ENCODE measurements around the gene TRIM44. TPM values are rescaled to one million over a fixed set of nuclear protein-coding genes. Genes with fewer than 3 reads are reported as not detected.

Gene TRIM44
- total RNA-seq, 1 donor from 2014 or later: 53.3 TPM

- Mint-ChIP-seq H3K4me1 (ENCODE audit: low read depth, unreplicated experiment) (peaks cover 5% of the 10 kb centered on the region), H3K27ac (ENCODE audit: unreplicated experiment) (no peak overlapping the region), H3K9me3 (ENCODE audit: unreplicated experiment) (peaks cover 1% of the 10 kb centered on the region), H3K4me3 (ENCODE audit: unreplicated experiment) (no peak overlapping the region), H3K36me3 (ENCODE audit: unreplicated experiment) (no peaks in the 10 kb centered on the region), H3K27me3 (ENCODE audit: unreplicated experiment) (no peaks in the 10 kb centered on the region)
- DNase-seq: no peak
- TF ChIP-seq CTCF (IDR thresholded peaks at IDR 0.05; ENCODE audit: partially characterized antibody, unreplicated experiment): no peak
Measured at GRCh38 chr11:35747668-35748067, 85.1 kb downstream of the TRIM44 start.

- H3K9me3 Mint-ChIP-seq (ENCODE audit: unreplicated experiment): peaks cover 1% of the 10 kb centered on the region
- no peaks in the 10 kb centered on the region for H3K27me3 Mint-ChIP-seq (ENCODE audit: unreplicated experiment)
- no peak for TF ChIP-seq CTCF (IDR thresholded peaks at IDR 0.05; ENCODE audit: partially characterized antibody, unreplicated experiment)
- peaks cover 5% of the 10 kb centered on the region for H3K4me1 Mint-ChIP-seq (ENCODE audit: low read depth, unreplicated experiment)
- H3K4me3 Mint-ChIP-seq (ENCODE audit: unreplicated experiment): no peak overlapping the region
- H3K27ac Mint-ChIP-seq (ENCODE audit: unreplicated experiment): no peak overlapping the region
- DNase-seq: no peak
- no peaks in the 10 kb centered on the region for H3K36me3 Mint-ChIP-seq (ENCODE audit: unreplicated experiment)
Measured at GRCh38 chr11:35748644-35749043, 86.1 kb downstream of the TRIM44 start.

GRCh38 chr11:35750315-35750714 lies 87.7 kb downstream of the TRIM44 start:
- peaks cover 4% of the 10 kb centered on the region for H3K9me3 Mint-ChIP-seq (ENCODE audit: unreplicated experiment)
- H3K27ac Mint-ChIP-seq (ENCODE audit: unreplicated experiment): no peak overlapping the region
- no peak for DNase-seq
- H3K36me3 Mint-ChIP-seq (ENCODE audit: unreplicated experiment): peaks cover 4% of the 10 kb centered on the region
- peaks cover 5% of the 10 kb centered on the region for H3K4me1 Mint-ChIP-seq (ENCODE audit: low read depth, unreplicated experiment)
- no peak for TF ChIP-seq CTCF (IDR thresholded peaks at IDR 0.05; ENCODE audit: partially characterized antibody, unreplicated experiment)
- peaks cover 5% of the 10 kb centered on the region for H3K27me3 Mint-ChIP-seq (ENCODE audit: unreplicated experiment)
- no peak overlapping the region for H3K4me3 Mint-ChIP-seq (ENCODE audit: unreplicated experiment)

- H3K27ac Mint-ChIP-seq (ENCODE audit: unreplicated experiment): no peak overlapping the region
- no peak overlapping the region for H3K4me3 Mint-ChIP-seq (ENCODE audit: unreplicated experiment)
- peaks cover 4% of the 10 kb centered on the region for H3K36me3 Mint-ChIP-seq (ENCODE audit: unreplicated experiment)
- H3K27me3 Mint-ChIP-seq (ENCODE audit: unreplicated experiment): peaks cover 5% of the 10 kb centered on the region
- H3K4me1 Mint-ChIP-seq (ENCODE audit: low read depth, unreplicated experiment): peaks cover 5% of the 10 kb centered on the region
- TF ChIP-seq CTCF (IDR thresholded peaks at IDR 0.05; ENCODE audit: partially characterized antibody, unreplicated experiment): no peak
- DNase-seq: no peak
- H3K9me3 Mint-ChIP-seq (ENCODE audit: unreplicated experiment): peaks cover 4% of the 10 kb centered on the region
Measured at GRCh38 chr11:35750981-35751663, 88.5 kb downstream of the TRIM44 start.

GRCh38 chr11:35751664-35752061 lies 89.1 kb downstream of the TRIM44 start:
- Mint-ChIP-seq H3K36me3 (ENCODE audit: unreplicated experiment) (peaks cover 4% of the 10 kb centered on the region), H3K4me3 (ENCODE audit: unreplicated experiment) (no peak overlapping the region), H3K27ac (ENCODE audit: unreplicated experiment) (no peak overlapping the region), H3K9me3 (ENCODE audit: unreplicated experiment) (peaks cover 4% of the 10 kb centered on the region), H3K4me1 (ENCODE audit: low read depth, unreplicated experiment) (peaks cover 5% of the 10 kb centered on the region), H3K27me3 (ENCODE audit: unreplicated experiment) (peaks cover 5% of the 10 kb centered on the region)
- TF ChIP-seq CTCF (IDR thresholded peaks at IDR 0.05; ENCODE audit: partially characterized antibody, unreplicated experiment): no peak
- no peak for DNase-seq

Data from glutamatergic neuron (in vitro differentiated cells).